Naive thymus-derived CD4-positive, alpha-beta T cell (primary cell): Measurements from ENCODE around the gene TRMO. TPM values are rescaled to one million over a fixed set of nuclear protein-coding genes. Genes with fewer than 3 reads are reported as not detected.

Experiments
- ATAC-seq: fragments of 150-1000 bp; cut with Tn5 transposase; 2 replicates; pipeline ENCODE4 v1.10.0; 2021; ENCODE audit warnings: mild to moderate bottlenecking, moderate library complexity
- CTCF ChIA-PET: fragments of 350-600 bp; sonication (Branson Sonifier 250); formaldehyde crosslinking; loops from one replicate; lab custom pipeline; 2021; ENCODE audit warnings: antibody characterized with exemption; lab: Charles Lee
- POLR2A ChIA-PET: fragments of 350-600 bp; sonication (Branson Sonifier 250); formaldehyde crosslinking; loops from one replicate; lab custom pipeline; 2021; ENCODE audit warnings: antibody characterized with exemption, inconsistent platforms; lab: Charles Lee
- DNase-seq, 9 donors: peaks; one replicate each; pipeline versions ENCODE4 v3.0.0 to v3.0.0-alpha.2; 2020 to 2022; ENCODE audit warnings: mixed read lengths in 1 of 9
- H3K27ac ChIP-seq: one replicate; pipeline ENCODE4 v1.7.0; 2013; ENCODE audit warnings: mild to moderate bottlenecking, low read depth, low read length, moderate library complexity
- H3K27me3 ChIP-seq, 2 donors: one replicate each; pipeline ENCODE4 v1.7.0; 2013; ENCODE audit warnings: low read length in 2 of 2, mild to moderate bottlenecking in 2 of 2, moderate library complexity in 2 of 2; ENCODE audit not compliant: control insufficient read depth in 2 of 2, insufficient read depth in 2 of 2
- H3K36me3 ChIP-seq, 3 experiments: 1 replicate in 2 of 3; 2 replicates in 1 of 3; pipeline ENCODE4 v1.7.0; 2013; ENCODE audit warnings: low read length in 3 of 3, mild to moderate bottlenecking in 3 of 3, moderate library complexity in 1 of 3; ENCODE audit not compliant: insufficient read depth in 3 of 3, control insufficient read depth in 2 of 3
- H3K4me1 ChIP-seq, 2 donors: one replicate each; pipeline ENCODE4 v1.7.0; 2013; ENCODE audit warnings: low read length in 2 of 2, mild to moderate bottlenecking in 2 of 2, moderate library complexity in 1 of 2; ENCODE audit not compliant: control insufficient read depth in 2 of 2, insufficient read depth in 2 of 2
- H3K4me3 ChIP-seq: 2 replicates; pipeline ENCODE4 v1.7.0; 2013; ENCODE audit warnings: mild to moderate bottlenecking, low read length
- H3K9me3 ChIP-seq, 3 experiments: 1 replicate in 2 of 3; 2 replicates in 1 of 3; pipeline ENCODE4 v1.7.0; 2013; ENCODE audit warnings: low read length in 3 of 3; ENCODE audit not compliant: control insufficient read depth in 2 of 3
- H3K27ac Mint-ChIP-seq, 9 donors: one replicate each; pipeline ENCODE4 v1.8.0; 2020 to 2022; ENCODE audit warnings: mixed read lengths in 9 of 9, mild to moderate bottlenecking in 8 of 9, moderate library complexity in 5 of 9, inconsistent platforms in 2 of 9
- H3K27me3 Mint-ChIP-seq, 5 donors: one replicate each; pipeline ENCODE4 v1.8.0; 2021 to 2022; ENCODE audit warnings: mixed read lengths in 5 of 5, mild to moderate bottlenecking in 1 of 5
- H3K36me3 Mint-ChIP-seq, 5 donors: one replicate each; pipeline ENCODE4 v1.8.0; 2020 to 2022; ENCODE audit warnings: mixed read lengths in 5 of 5, mild to moderate bottlenecking in 3 of 5, inconsistent platforms in 1 of 5
- H3K4me1 Mint-ChIP-seq, 7 donors: one replicate each; pipeline ENCODE4 v1.8.0; 2020 to 2022; ENCODE audit warnings: mixed read lengths in 7 of 7, mild to moderate bottlenecking in 3 of 7, inconsistent platforms in 1 of 7
- H3K4me3 Mint-ChIP-seq, 10 donors: one replicate each; pipeline ENCODE4 v1.8.0; 2020 to 2022; ENCODE audit warnings: mild to moderate bottlenecking in 10 of 10, mixed read lengths in 10 of 10, moderate library complexity in 6 of 10, inconsistent platforms in 2 of 10
- H3K9me3 Mint-ChIP-seq, 11 donors: one replicate each; pipeline ENCODE4 v1.8.0; 2020 to 2022; ENCODE audit warnings: mixed read lengths in 11 of 11, mild to moderate bottlenecking in 4 of 11, inconsistent platforms in 1 of 11, moderate library complexity in 1 of 11
- intact Hi-C, 2 donors: fragments of 100-400 bp; cut with micrococcal nuclease; formaldehyde crosslinking; loops; one replicate each; pipeline ENCODE4 v1.15.1; 2023
- polyA plus RNA-seq, 2 donors: library from polyadenylated mRNA; unstranded; fragments of 300-500 nt; fragmentation: Illumina TruSeq; gene quantifications; one replicate each; pipeline ENCODE4 v1.2.3, GENCODE V29; 2021
- total RNA-seq, 6 experiments: library from RNA in 5 of 6; stranded (reverse) in 5 of 6; gene quantifications; 1 replicate in 5 of 6; 2 replicates in 1 of 6; pipeline ENCODE4 v1.2.3 and lab custom pipeline; 2021 to 2026

The TRMO gene
- total and polyA plus RNA-seq, 7 experiments from 2014 or later = 24.5 to 55.3 (median 35.0) TPM

GRCh38 chr9:97857606-97858392 is 64.5 kb downstream of the TRMO start:
- peaks cover 0 to 4% (median 4%) of the 10 kb centered on the region in 5 donors for H3K36me3 Mint-ChIP-seq
- peaks cover 8 to 42% of the 10 kb centered on the region in 2 donors for H3K27me3 ChIP-seq
- peaks cover 8 to 27% (median 13%) of the 10 kb centered on the region in 7 donors for H3K4me1 Mint-ChIP-seq
- intact Hi-C loops = loop anchor here in 1 of 2 donors (2.0 kb wide), 1 partner anchor 13 kb away; no protein-coding TSS in a partner anchor
- peaks cover 0 to 8% of the 10 kb centered on the region in 2 donors for H3K4me1 ChIP-seq
- H3K36me3 ChIP-seq = no peaks in the 10 kb centered on the region
- H3K9me3 Mint-ChIP-seq = peaks cover 0 to 9% (median 0%) of the 10 kb centered on the region in 11 donors
- H3K4me3 ChIP-seq = no peak overlapping the region
- ATAC-seq (no peak), DNase-seq (no peak)
- ChIA-PET CTCF (interaction anchor here (0.8 kb wide), 1 partner anchor 15 kb away, joined by 3 read pairs; no protein-coding TSS in a partner anchor), POLR2A (interaction anchor here (0.5 to 1.7 kb wide), 3 partner anchors 11 to 197 kb away, joined by 3 to 6 read pairs (median 3); no protein-coding TSS in a partner anchor)
- no peak overlapping the region for H3K27ac ChIP-seq
- H3K27ac Mint-ChIP-seq = peak overlapping the region in 2 of 9 donors; percentile 28 to 76
- H3K9me3 ChIP-seq = no peaks in the 10 kb centered on the region
- peaks cover 69 to 85% (median 74%) of the 10 kb centered on the region in 5 donors for H3K27me3 Mint-ChIP-seq
- H3K4me3 Mint-ChIP-seq = peak overlapping the region in 9 of 10 donors; percentile 11 to 66 (median 50)

- ATAC-seq (no peak), DNase-seq (no peak)
- Histone ChIP-seq H3K4me1 (peaks cover 5 to 13% of the 10 kb centered on the region in 2 donors), H3K27me3 (peaks cover 8 to 48% of the 10 kb centered on the region in 2 donors), H3K4me3 (no peak overlapping the region), H3K9me3 (no peaks in the 10 kb centered on the region), H3K27ac (no peak overlapping the region), H3K36me3 (no peaks in the 10 kb centered on the region)
- ChIA-PET CTCF (no interaction called here), POLR2A (interaction anchor here (1.7 kb wide), 1 partner anchor 11 kb away, joined by 6 read pairs; no protein-coding TSS in a partner anchor)
- Mint-ChIP-seq H3K4me3 (peak overlapping the region in 6 of 10 donors; percentile 20 to 66 (median 50)), H3K36me3 (peaks cover 0 to 4% (median 3%) of the 10 kb centered on the region in 5 donors), H3K4me1 (peaks cover 8 to 32% (median 16%) of the 10 kb centered on the region in 7 donors), H3K27me3 (peaks cover 70 to 87% (median 75%) of the 10 kb centered on the region in 5 donors), H3K27ac (peak overlapping the region in 2 of 9 donors; percentile 28 to 76), H3K9me3 (peaks cover 0 to 7% (median 0%) of the 10 kb centered on the region in 11 donors)
- intact Hi-C loops = no loop called here
Measured at GRCh38 chr9:97856857-97857605, 65.3 kb downstream of the TRMO start.

GRCh38 chr9:97855899-97856298 is 66.4 kb downstream of the TRMO start:
- no peak overlapping the region for H3K4me3 ChIP-seq
- POLR2A ChIA-PET = no interaction called here

GRCh38 chr9:97855486-97855875 is 66.8 kb downstream of the TRMO start:
- peaks cover 0 to 10% (median 0%) of the 10 kb centered on the region in 11 donors for H3K9me3 Mint-ChIP-seq
- ATAC-seq = no peak
- peaks cover 0 to 4% (median 0%) of the 10 kb centered on the region in 5 donors for H3K36me3 Mint-ChIP-seq
- Histone ChIP-seq H3K9me3 (no peaks in the 10 kb centered on the region), H3K4me3 (no peak overlapping the region), H3K27ac (no peak overlapping the region), H3K4me1 (peaks cover 5 to 14% of the 10 kb centered on the region in 2 donors), H3K36me3 (no peaks in the 10 kb centered on the region), H3K27me3 (peaks cover 8 to 56% of the 10 kb centered on the region in 2 donors)
- intact Hi-C loops = loop anchor here in 1 of 2 donors (2.0 kb wide), 1 partner anchor 67 kb away; the partner anchor contains the start of gene TRMO
- peak overlapping the region in 9 of 10 donors; percentile 32 to 85 (median 51) for H3K4me3 Mint-ChIP-seq
- no peak for DNase-seq
- H3K27me3 Mint-ChIP-seq = peaks cover 62 to 86% (median 71%) of the 10 kb centered on the region in 5 donors
- ChIA-PET CTCF (no interaction called here), POLR2A (interaction anchor here (0.8 kb wide), 1 partner anchor 66 kb away, joined by 3 read pairs; no protein-coding TSS in a partner anchor)
- H3K27ac Mint-ChIP-seq = peak overlapping the region in 2 of 9 donors; percentile 19 to 49
- peaks cover 8 to 33% (median 16%) of the 10 kb centered on the region in 7 donors for H3K4me1 Mint-ChIP-seq

More at GRCh38 chr9:97855899-97856298, 66.4 kb downstream of the TRMO start:
- no peaks in the 10 kb centered on the region for H3K36me3 ChIP-seq
- H3K9me3 Mint-ChIP-seq = peaks cover 0 to 7% (median 0%) of the 10 kb centered on the region in 11 donors
- H3K27ac Mint-ChIP-seq = no peak overlapping the region
- no peak overlapping the region for H3K27ac ChIP-seq
- peaks cover 8 to 56% of the 10 kb centered on the region in 2 donors for H3K27me3 ChIP-seq
- peaks cover 8 to 33% (median 16%) of the 10 kb centered on the region in 7 donors for H3K4me1 Mint-ChIP-seq
- peaks cover 62 to 86% (median 71%) of the 10 kb centered on the region in 5 donors for H3K27me3 Mint-ChIP-seq
- H3K36me3 Mint-ChIP-seq = peaks cover 0 to 4% (median 0%) of the 10 kb centered on the region in 5 donors
- peaks cover 5 to 14% of the 10 kb centered on the region in 2 donors for H3K4me1 ChIP-seq
- peak overlapping the region in 4 of 10 donors; percentile 23 to 85 (median 44) for H3K4me3 Mint-ChIP-seq
- intact Hi-C loops = loop anchor here in 1 of 2 donors (2.0 kb wide), 1 partner anchor 67 kb away; the partner anchor contains the start of gene TRMO
- CTCF ChIA-PET = no interaction called here
- ATAC-seq = no peak
- no peaks in the 10 kb centered on the region for H3K9me3 ChIP-seq
- no peak for DNase-seq

- peak overlapping the region in 1 of 9 donors; percentile 18 for H3K27ac Mint-ChIP-seq
- DNase-seq (no peak), ATAC-seq (no peak)
- peaks cover 5 to 14% of the 10 kb centered on the region in 2 donors for H3K4me1 ChIP-seq
- H3K27ac ChIP-seq = no peak overlapping the region
- H3K4me1 Mint-ChIP-seq = peaks cover 9 to 33% (median 16%) of the 10 kb centered on the region in 7 donors
- H3K9me3 ChIP-seq = no peaks in the 10 kb centered on the region
- H3K9me3 Mint-ChIP-seq = peaks cover 0 to 16% (median 0%) of the 10 kb centered on the region in 11 donors
- no peaks in the 10 kb centered on the region for H3K36me3 ChIP-seq
- H3K27me3 ChIP-seq = peaks cover 8 to 56% of the 10 kb centered on the region in 2 donors
- peaks cover 0 to 4% (median 0%) of the 10 kb centered on the region in 5 donors for H3K36me3 Mint-ChIP-seq
- ChIA-PET CTCF (no interaction called here), POLR2A (interaction anchor here (0.8 kb wide), 1 partner anchor 67 kb away, joined by 3 read pairs; no protein-coding TSS in a partner anchor)
- no peak overlapping the region for H3K4me3 ChIP-seq
- H3K4me3 Mint-ChIP-seq = peak overlapping the region in 9 of 10 donors; percentile 32 to 85 (median 51)
- intact Hi-C loops = loop anchor here (1.0 to 5.0 kb wide), 5 partner anchors 47 to 158 kb away; partner anchors contain the start of genes TRMO (in 1 of the 2) and XPA (in 1 of the 2)
- peaks cover 62 to 86% (median 71%) of the 10 kb centered on the region in 5 donors for H3K27me3 Mint-ChIP-seq
Measured at GRCh38 chr9:97854696-97855485, 67.4 kb downstream of the TRMO start.
